ENCODE results near the gene VAV3.

- TF ChIP-seq CTCF (IDR thresholded peaks at IDR 0.05) (no peak), POLR2A (IDR thresholded peaks at IDR 0.05) (no peak), EP300 (IDR thresholded peaks at IDR 0.05; ENCODE audit: low read depth) (no peak), POLR2AphosphoS5 (IDR thresholded peaks at IDR 0.05) (no peak)
These were observed 255.0 kb downstream of the VAV3 start for GRCh38 chr1:107710005-107710404.

All from transverse colon (tissue), 4 donors.